ENCODE results near the gene ITPRIPL1.

GRCh38 chr2:96330407-96330806, 5.3 kb downstream of the ITPRIPL1 start:
- TF ChIP-seq POLR2AphosphoS5 (IDR thresholded peaks at IDR 0.05; ENCODE audit: low read depth, low read length), result no peak
- no peak for TF ChIP-seq TAF1 (IDR thresholded peaks at IDR 0.05; ENCODE audit: borderline replicate concordance, low read depth, low read length)
- no peak for TF ChIP-seq POLR2A (IDR thresholded peaks at IDR 0.05; ENCODE audit: low read depth, low read length)
